Endothelial cell of umbilical vein (primary cell): Measurements from ENCODE around the gene NDC80. TPM values are rescaled to one million over a fixed set of nuclear protein-coding genes. Genes with fewer than 3 reads are reported as not detected.

Source experiments
- BruUV-seq: library from RNA; stranded (reverse); fragments of 400-500 nt; replicated peaks from 2 replicates; lab custom pipeline; 2021; lab: Mats Ljungman, UMichigan
- CTCF ChIA-PET: fragments of 300-600, 350-600 bp; sonication (Branson Sonifier 250); formaldehyde crosslinking; loops from one replicate; lab custom pipeline; 2021; ENCODE audit warnings: antibody characterized with exemption, inconsistent platforms; lab: Charles Lee
- POLR2A ChIA-PET: fragments of 300-600, 350-600 bp; sonication (Branson Sonifier 250); formaldehyde crosslinking; loops from one replicate; lab custom pipeline; 2021; ENCODE audit warnings: antibody characterized with exemption, inconsistent platforms; lab: Charles Lee
- DNase-seq: peaks from one replicate; pipeline ENCODE4 v3.0.0-alpha.2; 2011; ENCODE audit warnings: low read depth, low spot score
- FAIRE-seq: peaks from 2 replicates; lab custom pipeline; 2011; peaks lifted over from hg19 to GRCh38; lab: Jason Lieb, UNC
- H2AFZ ChIP-seq: 2 replicates; pipeline ENCODE4 v1.6.0; 2012; ENCODE audit warnings: low read depth, low read length, control low read depth, inconsistent platforms
- H3K27ac ChIP-seq: 2 replicates; pipeline ENCODE4 v1.5.1; 2011; ENCODE audit warnings: low read depth, mild to moderate bottlenecking, control low read depth, low read length, moderate library complexity; ENCODE audit not compliant: insufficient read depth
- H3K27me3 ChIP-seq, 2 experiments: 2 replicates each; pipeline versions ENCODE4 v1.6.0 to v1.6.1; 2011; ENCODE audit warnings: low read length in 2 of 2, mixed read lengths in 1 of 2; ENCODE audit not compliant: control insufficient read depth in 2 of 2, insufficient read depth in 2 of 2
- H3K36me3 ChIP-seq, 2 experiments: 2 replicates in 1 of 2; 3 replicates in 1 of 2; pipeline ENCODE4 v1.5.1; 2011; ENCODE audit warnings: low read length in 2 of 2, mild to moderate bottlenecking in 1 of 2, moderate library complexity in 1 of 2; ENCODE audit not compliant: control insufficient read depth in 2 of 2, insufficient read depth in 2 of 2; ENCODE audit errors: extremely low read depth in 1 of 2
- H3K4me1 ChIP-seq: 3 replicates; pipeline ENCODE4 v1.5.1; 2011; ENCODE audit warnings: mild to moderate bottlenecking, low read length; ENCODE audit not compliant: control insufficient read depth, insufficient read depth; ENCODE audit errors: extremely low read depth
- H3K4me2 ChIP-seq: 2 replicates; pipeline ENCODE4 v1.6.1; 2011; ENCODE audit warnings: low read length, control low read depth, mixed read lengths; ENCODE audit not compliant: insufficient read depth
- H3K4me3 ChIP-seq, 3 experiments: fragments of 200-600 bp in 1 of 3; sonication (generic), shearing (Covaris generic) in 1 of 3; replicated peaks in 1 of 3; 2 replicates each; pipeline ENCODE4 v1.5.1; 2011 to 2016; ENCODE audit warnings: control low read depth in 3 of 3, low read length in 3 of 3, mild to moderate bottlenecking in 2 of 3, inconsistent platforms in 1 of 3, low read depth in 1 of 3, moderate library complexity in 1 of 3; ENCODE audit not compliant: insufficient read depth in 1 of 3
- H3K79me2 ChIP-seq: 2 replicates; pipeline ENCODE4 v1.6.0; 2012; ENCODE audit warnings: low read length, inconsistent platforms; ENCODE audit not compliant: control insufficient read depth, insufficient read depth
- H3K9ac ChIP-seq: replicated peaks from 2 replicates; pipeline ENCODE3; 2011; ENCODE audit warnings: low read length, control low read depth; ENCODE audit not compliant: insufficient read depth; ENCODE audit errors: extremely low read depth
- H3K9me1 ChIP-seq: replicated peaks from 3 replicates; pipeline ENCODE4 v1.6.0; 2011; ENCODE audit warnings: mild to moderate bottlenecking, low read length; ENCODE audit not compliant: control insufficient read depth, insufficient read depth; ENCODE audit errors: extremely low read depth
- H3K9me3 ChIP-seq: replicated peaks from 2 replicates; pipeline ENCODE4 v1.5.1; 2012; ENCODE audit warnings: low read length, inconsistent platforms; ENCODE audit not compliant: control insufficient read depth, insufficient read depth
- H4K20me1 ChIP-seq: replicated peaks from 2 replicates; pipeline ENCODE3; 2011; ENCODE audit warnings: mild to moderate bottlenecking, low read length; ENCODE audit not compliant: control insufficient read depth, insufficient read depth; ENCODE audit errors: extremely low read depth
- EZH2 ChIP-seq: IDR thresholded peaks from 2 replicates; pipeline ENCODE4 v1.6.1; 2012; ENCODE audit warnings: borderline replicate concordance, low read depth, mild to moderate bottlenecking, moderate library complexity, low read length, inconsistent platforms; ENCODE audit not compliant: severe bottlenecking
- FOS ChIP-seq: IDR thresholded peaks from 2 replicates; pipeline ENCODE4 v1.6.1; 2011; ENCODE audit warnings: mild to moderate bottlenecking, low read length, moderate library complexity, borderline replicate concordance; ENCODE audit not compliant: insufficient read depth
- GATA2 ChIP-seq: IDR thresholded peaks from 2 replicates; pipeline ENCODE4 v1.7.0; 2011; ENCODE audit warnings: low read depth, mild to moderate bottlenecking, moderate library complexity, mixed read lengths, low read length; ENCODE audit not compliant: insufficient read length, insufficient read depth
- JUN ChIP-seq: IDR thresholded peaks from 2 replicates; pipeline ENCODE4 v1.6.1; 2011; ENCODE audit warnings: borderline replicate concordance, low read depth; ENCODE audit not compliant: insufficient read length, insufficient read depth
- MAX ChIP-seq: IDR thresholded peaks from 2 replicates; pipeline ENCODE4 v1.6.1; 2011; ENCODE audit not compliant: insufficient read depth, insufficient read length
- MYC ChIP-seq: IDR thresholded peaks from one replicate; pipeline ENCODE4 v1.6.1; 2011; ENCODE audit warnings: mild to moderate bottlenecking, low read depth, low read length
- POLR2A ChIP-seq: IDR thresholded peaks from 2 replicates; pipeline ENCODE4 v1.6.1; 2012; ENCODE audit warnings: low read depth, mild to moderate bottlenecking, control low read depth, low read length
- POLR2AphosphoS5 ChIP-seq: IDR thresholded peaks from 2 replicates; pipeline ENCODE4 v1.6.1; 2012; ENCODE audit warnings: low read depth, mild to moderate bottlenecking, control low read depth, low read length, moderate library complexity; ENCODE audit not compliant: insufficient read depth
- dilution Hi-C: fragments of 300-500 bp; cut with MboI; formaldehyde crosslinking; loops from one replicate; pipeline ENCODE4 v1.15.0; 2019; ENCODE audit warnings: low sequenced_read_pairs; ENCODE audit not compliant: extremely low pct_ligation_motif_present
- intact Hi-C: fragments of 100-400 bp; cut with micrococcal nuclease; formaldehyde crosslinking; loops from one replicate; pipeline ENCODE4 v1.10.0; 2022
- polyA plus RNA-seq, 4 experiments: library from polyadenylated mRNA; depleted of rRNA in 3 of 4; stranded (reverse) in 3 of 4; unstranded in 1 of 4; fragments of >200 nt; gene quantifications; 2 replicates each; pipeline versions ENCODE4 v1.2.1 to v1.2.3, GENCODE V29; 2011 to 2012; ENCODE audit warnings: missing spikeins in 1 of 4
- total RNA-seq: library from RNA; stranded (reverse); gene quantifications from 2 replicates; pipeline ENCODE4 v1.2.3, GENCODE V29; 2021
- TF ChIP-seq, protein P1 (sequence below), 2 donors: IDR thresholded peaks; 1 replicate in 1 of 2; 2 replicates in 1 of 2; pipeline ENCODE4 v1.5.1; 2011; ENCODE audit warnings: low read length in 2 of 2, mild to moderate bottlenecking in 2 of 2, moderate library complexity in 2 of 2, control low read depth in 1 of 2, inconsistent platforms in 1 of 2, low read depth in 1 of 2; ENCODE audit not compliant: insufficient read depth in 1 of 2; ENCODE audit errors: extremely low read depth in 1 of 2

Gene NDC80
- total and polyA plus RNA-seq, 2 donors (not counting 3 experiments of a cell fraction or from before 2014, with no cell fraction given) = 6.2 to 43.2 TPM

- no TSS peak for BruUV-seq
- Histone ChIP-seq H3K9me3 (no peaks in the 10 kb centered on the region), H2AFZ (no peak overlapping the region), H3K4me3 (peak overlapping the region in 2 of 3 experiments; percentile 89 to 92), H3K4me1 (peaks cover 35% of the 10 kb centered on the region), H4K20me1 (no peaks in the 10 kb centered on the region), H3K9ac (peak overlapping the region; percentile 91), H3K79me2 (peaks cover 61% of the 10 kb centered on the region), H3K36me3 (peaks cover 0 to 6% of the 10 kb centered on the region in 2 experiments), H3K27me3 (no peaks in the 10 kb centered on the region), H3K27ac (no peak overlapping the region), H3K9me1 (no peaks in the 10 kb centered on the region), H3K4me2 (peak overlapping the region; percentile 95)
- FAIRE-seq (no peak), DNase-seq (peak; percentile 17)
- CTCF ChIA-PET = interaction anchor here (0.8 to 1.4 kb wide), 5 partner anchors 14 to 672 kb away, joined by 3 to 5 read pairs (median 4); no protein-coding TSS in a partner anchor
- dilution Hi-C loops = no loop called here
- intact Hi-C loops = loop anchor here (5.0 kb wide), 1 partner anchor 874 kb away; no protein-coding TSS in a partner anchor
- no peak for TF ChIP-seq FOS
- no peak for TF ChIP-seq JUN
- no peak for TF ChIP-seq MYC
- TF ChIP-seq GATA2 = no peak
- no peak for TF ChIP-seq POLR2A
- TF ChIP-seq POLR2AphosphoS5 = no peak
- no peak for TF ChIP-seq EZH2
- TF ChIP-seq, protein P1, sequence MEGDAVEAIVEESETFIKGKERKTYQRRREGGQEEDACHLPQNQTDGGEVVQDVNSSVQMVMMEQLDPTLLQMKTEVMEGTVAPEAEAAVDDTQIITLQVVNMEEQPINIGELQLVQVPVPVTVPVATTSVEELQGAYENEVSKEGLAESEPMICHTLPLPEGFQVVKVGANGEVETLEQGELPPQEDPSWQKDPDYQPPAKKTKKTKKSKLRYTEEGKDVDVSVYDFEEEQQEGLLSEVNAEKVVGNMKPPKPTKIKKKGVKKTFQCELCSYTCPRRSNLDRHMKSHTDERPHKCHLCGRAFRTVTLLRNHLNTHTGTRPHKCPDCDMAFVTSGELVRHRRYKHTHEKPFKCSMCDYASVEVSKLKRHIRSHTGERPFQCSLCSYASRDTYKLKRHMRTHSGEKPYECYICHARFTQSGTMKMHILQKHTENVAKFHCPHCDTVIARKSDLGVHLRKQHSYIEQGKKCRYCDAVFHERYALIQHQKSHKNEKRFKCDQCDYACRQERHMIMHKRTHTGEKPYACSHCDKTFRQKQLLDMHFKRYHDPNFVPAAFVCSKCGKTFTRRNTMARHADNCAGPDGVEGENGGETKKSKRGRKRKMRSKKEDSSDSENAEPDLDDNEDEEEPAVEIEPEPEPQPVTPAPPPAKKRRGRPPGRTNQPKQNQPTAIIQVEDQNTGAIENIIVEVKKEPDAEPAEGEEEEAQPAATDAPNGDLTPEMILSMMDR (IDR thresholded peaks at IDR 0.05; ENCODE audit: extremely low read depth in 1 of 2, insufficient read depth in 1 of 2, low read depth in 1 of 2, low read length in 2 of 2) = no peak
- no peak for TF ChIP-seq MAX
- POLR2A ChIA-PET = no interaction called here
Observed at GRCh38 chr18:2573408-2573807, 2.1 kb downstream of the NDC80 start.
